HCT116 (cell line): ENCODE results near the gene EYA2. TPM values are rescaled to one million over a fixed set of nuclear protein-coding genes. Genes with fewer than 3 reads are reported as not detected.

Source experiments
- ATAC-seq: fragments of 200-7000 bp; cut with Tn5 transposase; 2 replicates; pipeline ENCODE4 v1.9.1; 2020; ENCODE audit warnings: mild to moderate bottlenecking, moderate library complexity
- BruUV-seq: library from RNA; stranded (reverse); fragments of 400-500 nt; replicated peaks from 2 replicates; lab custom pipeline; 2021; lab: Mats Ljungman, UMichigan
- CTCF ChIA-PET: fragments of 300-600 bp; sonication (Branson Sonifier 250); formaldehyde crosslinking; loops from one replicate; lab custom pipeline; 2021; ENCODE audit warnings: antibody characterized with exemption; lab: Charles Lee
- POLR2A ChIA-PET: fragments of 300-600, 350-600 bp; sonication (Branson Sonifier 250); formaldehyde crosslinking; loops from one replicate; lab custom pipeline; 2021; ENCODE audit warnings: antibody characterized with exemption; lab: Charles Lee
- RAD21 ChIA-PET, 2 experiments: fragments of 300-600 bp; sonication (Branson Sonifier 250); formaldehyde crosslinking; loops; one replicate each; lab custom pipeline; 2023; ENCODE audit warnings: low total read pairs in 2 of 2; ENCODE audit not compliant: uncharacterized antibody in 2 of 2, unreplicated experiment in 2 of 2, low non-redundant PET in 1 of 2; lab: Charles Lee
- DNase-seq: peaks from one replicate; pipeline ENCODE4 v3.0.0-alpha.2; 2010; ENCODE audit warnings: low read depth, low spot score
- H2AFZ ChIP-seq: fragments of 200-600 bp; shearing (Covaris generic), sonication (generic); 2 replicates; pipeline ENCODE4 v1.6.1; 2017; ENCODE audit warnings: low read depth, mixed run types, mixed read lengths, antibody characterized with exemption, low read length; ENCODE audit not compliant: poor library complexity, severe bottlenecking
- H3K27ac ChIP-seq: 2 replicates; pipeline ENCODE4 v1.5.1; 2012; ENCODE audit warnings: low read depth, low read length
- H3K27me3 ChIP-seq: fragments of 200-600 bp; sonication (generic); 2 replicates; pipeline ENCODE4 v1.6.1; 2016; ENCODE audit warnings: mixed run types, low read length, mixed read lengths; ENCODE audit not compliant: insufficient read depth
- H3K36me3 ChIP-seq, 2 experiments: fragments of 200-500 bp in 1 of 2; fragments of 200-600 bp in 1 of 2; sonication (Bioruptor generic) in 1 of 2; sonication (generic) in 1 of 2; 2 replicates each; pipeline versions ENCODE4 v1.5.1 to v1.6.1; 2014 to 2016; ENCODE audit warnings: low read length in 2 of 2, inconsistent platforms in 1 of 2, mixed read lengths in 1 of 2, mixed run types in 1 of 2; ENCODE audit not compliant: insufficient read depth in 2 of 2, control insufficient read depth in 1 of 2
- H3K4me1 ChIP-seq, 2 experiments: fragments of 200-600 bp in 1 of 2; sonication (generic) in 1 of 2; 2 replicates each; pipeline versions ENCODE4 v1.5.1 to v1.6.1; 2012 to 2017; ENCODE audit warnings: low read length in 2 of 2, inconsistent platforms in 1 of 2, mild to moderate bottlenecking in 1 of 2, mixed read lengths in 1 of 2, mixed run types in 1 of 2, moderate library complexity in 1 of 2; ENCODE audit not compliant: insufficient read depth in 2 of 2, control insufficient read depth in 1 of 2
- H3K4me2 ChIP-seq: fragments of 200-600 bp; sonication (generic); 2 replicates; pipeline ENCODE4 v1.6.1; 2017; ENCODE audit warnings: mixed run types, low read length, mixed read lengths
- H3K4me3 ChIP-seq, 2 experiments: fragments of 200-600 bp in 1 of 2; sonication (generic) in 1 of 2; replicated peaks in 1 of 2; 2 replicates each; pipeline ENCODE4 v1.5.1; 2011 to 2016; ENCODE audit warnings: low read length in 2 of 2, control low read depth in 1 of 2, low read depth in 1 of 2, mild to moderate bottlenecking in 1 of 2, mixed read lengths in 1 of 2, mixed run types in 1 of 2
- H3K79me2 ChIP-seq: fragments of 200-600 bp; sonication (generic); 2 replicates; pipeline ENCODE4 v1.6.1; 2017; ENCODE audit warnings: mild to moderate bottlenecking, mixed run types, low read length, moderate library complexity, mixed read lengths; ENCODE audit not compliant: insufficient read depth
- H3K9ac ChIP-seq: fragments of 200-600 bp; sonication (generic); 2 replicates; pipeline ENCODE4 v1.6.1; 2016; ENCODE audit warnings: low read length, mixed read lengths
- H3K9me2 ChIP-seq: fragments of 200-600 bp; sonication (generic), shearing (Covaris generic); 2 replicates; pipeline ENCODE4 v1.6.1; 2017; ENCODE audit warnings: mixed run types, mild to moderate bottlenecking, moderate library complexity; ENCODE audit not compliant: insufficient read depth
- H3K9me3 ChIP-seq, 2 experiments: fragments of 200-500 bp in 1 of 2; fragments of 200-600 bp in 1 of 2; sonication (Bioruptor generic) in 1 of 2; sonication (generic) in 1 of 2; 2 replicates each; pipeline ENCODE4 v1.6.1; 2014 to 2017; ENCODE audit warnings: low read length in 2 of 2, mixed read lengths in 2 of 2, inconsistent platforms in 1 of 2, low read depth in 1 of 2, mild to moderate bottlenecking in 1 of 2, mixed run types in 1 of 2, moderate library complexity in 1 of 2; ENCODE audit not compliant: control insufficient read depth in 1 of 2, insufficient read depth in 1 of 2
- H4K20me1 ChIP-seq: fragments of 200-600 bp; sonication (generic), shearing (Covaris generic); 2 replicates; pipeline ENCODE4 v1.6.1; 2017; ENCODE audit warnings: mixed run types, mild to moderate bottlenecking, moderate library complexity; ENCODE audit not compliant: insufficient read depth
- EGR1 ChIP-seq: IDR thresholded peaks from 2 replicates; pipeline ENCODE4 v1.6.1; 2012; ENCODE audit warnings: low read depth
- EZH2phosphoT487 ChIP-seq: fragments of 200-600 bp; IDR thresholded peaks from 2 replicates; pipeline ENCODE4 v1.6.1; 2018; ENCODE audit warnings: antibody characterized with exemption, borderline replicate concordance
- FOSL1 ChIP-seq: IDR thresholded peaks from 2 replicates; pipeline ENCODE4 v1.6.1; 2012; ENCODE audit warnings: low read depth
- POLR2A ChIP-seq: IDR thresholded peaks from 2 replicates; pipeline ENCODE4 v1.7.0; 2011; ENCODE audit warnings: borderline replicate concordance; ENCODE audit not compliant: insufficient read depth, insufficient read length; ENCODE audit errors: extremely low read depth
- intact Hi-C: fragments of 100-400 bp; cut with micrococcal nuclease; formaldehyde crosslinking; loops from 2 replicates; pipeline ENCODE4 v1.10.0; 2022
- total RNA-seq: library from RNA; stranded (reverse); gene quantifications from one replicate; pipeline ENCODE4 v1.2.1, GENCODE V29; 2021; ENCODE audit not compliant: unreplicated experiment
- TF ChIP-seq, protein P1 (sequence below): IDR thresholded peaks from 2 replicates; pipeline ENCODE4 v1.6.1; 2012; ENCODE audit warnings: low read depth

The EYA2 gene
- total RNA-seq, 1 experiment from 2014 or later, result not detected

DNA sequence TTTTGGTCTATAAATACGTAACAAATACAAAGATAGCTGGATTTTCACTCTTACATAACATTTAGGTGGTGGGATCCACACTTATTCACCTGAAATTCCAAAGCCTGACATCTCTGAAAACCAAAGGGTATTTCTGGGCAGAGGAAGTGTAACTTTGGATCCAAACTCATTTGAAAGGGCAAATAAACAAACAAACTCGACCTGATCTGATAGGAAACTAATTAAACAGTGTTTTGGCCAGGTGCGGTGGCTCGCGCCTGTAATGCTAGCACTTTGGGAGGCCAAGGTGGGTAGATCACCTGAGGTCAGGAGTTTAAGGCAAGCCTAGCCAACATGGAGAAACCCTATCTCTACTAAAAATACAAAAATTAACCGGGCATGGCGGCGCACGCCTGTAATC, 332.9 kb downstream of the EYA2 start (continued):
- TF ChIP-seq, protein P1, sequence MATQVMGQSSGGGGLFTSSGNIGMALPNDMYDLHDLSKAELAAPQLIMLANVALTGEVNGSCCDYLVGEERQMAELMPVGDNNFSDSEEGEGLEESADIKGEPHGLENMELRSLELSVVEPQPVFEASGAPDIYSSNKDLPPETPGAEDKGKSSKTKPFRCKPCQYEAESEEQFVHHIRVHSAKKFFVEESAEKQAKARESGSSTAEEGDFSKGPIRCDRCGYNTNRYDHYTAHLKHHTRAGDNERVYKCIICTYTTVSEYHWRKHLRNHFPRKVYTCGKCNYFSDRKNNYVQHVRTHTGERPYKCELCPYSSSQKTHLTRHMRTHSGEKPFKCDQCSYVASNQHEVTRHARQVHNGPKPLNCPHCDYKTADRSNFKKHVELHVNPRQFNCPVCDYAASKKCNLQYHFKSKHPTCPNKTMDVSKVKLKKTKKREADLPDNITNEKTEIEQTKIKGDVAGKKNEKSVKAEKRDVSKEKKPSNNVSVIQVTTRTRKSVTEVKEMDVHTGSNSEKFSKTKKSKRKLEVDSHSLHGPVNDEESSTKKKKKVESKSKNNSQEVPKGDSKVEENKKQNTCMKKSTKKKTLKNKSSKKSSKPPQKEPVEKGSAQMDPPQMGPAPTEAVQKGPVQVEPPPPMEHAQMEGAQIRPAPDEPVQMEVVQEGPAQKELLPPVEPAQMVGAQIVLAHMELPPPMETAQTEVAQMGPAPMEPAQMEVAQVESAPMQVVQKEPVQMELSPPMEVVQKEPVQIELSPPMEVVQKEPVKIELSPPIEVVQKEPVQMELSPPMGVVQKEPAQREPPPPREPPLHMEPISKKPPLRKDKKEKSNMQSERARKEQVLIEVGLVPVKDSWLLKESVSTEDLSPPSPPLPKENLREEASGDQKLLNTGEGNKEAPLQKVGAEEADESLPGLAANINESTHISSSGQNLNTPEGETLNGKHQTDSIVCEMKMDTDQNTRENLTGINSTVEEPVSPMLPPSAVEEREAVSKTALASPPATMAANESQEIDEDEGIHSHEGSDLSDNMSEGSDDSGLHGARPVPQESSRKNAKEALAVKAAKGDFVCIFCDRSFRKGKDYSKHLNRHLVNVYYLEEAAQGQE, result no peak

GRCh38 chr20:47228654-47229053, 334.0 kb downstream of the EYA2 start:
- Histone ChIP-seq H2AFZ (no peak overlapping the region), H4K20me1 (no peaks in the 10 kb centered on the region), H3K9me2 (no peaks in the 10 kb centered on the region), H3K4me1 (no peaks in the 10 kb centered on the region), H3K27me3 (no peaks in the 10 kb centered on the region), H3K4me2 (no peak overlapping the region), H3K4me3 (no peak overlapping the region), H3K9ac (no peak overlapping the region), H3K9me3 (no peaks in the 10 kb centered on the region), H3K27ac (no peak overlapping the region), H3K79me2 (no peaks in the 10 kb centered on the region), H3K36me3 (peaks cover 34 to 45% of the 10 kb centered on the region in 2 experiments)
- RAD21 ChIA-PET, result no interaction called here
- ATAC-seq, result no peak
- DNase-seq, result no peak
- BruUV-seq, result no TSS peak
- TF ChIP-seq FOSL1 (no peak), EGR1 (no peak), EZH2phosphoT487 (no peak), POLR2A (no peak)
- POLR2A ChIA-PET, result interaction anchor here (0.6 kb wide), 1 partner anchor 42 kb away, joined by 3 read pairs; no protein-coding TSS in a partner anchor
- intact Hi-C loops, result no loop called here
- CTCF ChIA-PET, result interaction anchor here (0.6 to 1.2 kb wide), 2 partner anchors 10 to 155 kb away, joined by 4 read pairs; no protein-coding TSS in a partner anchor
